HepG2 (cell line): ENCODE data around the gene KCNQ1OT1. TPM values are rescaled to one million over a fixed set of nuclear protein-coding genes. Genes with fewer than 3 reads are reported as not detected.

ENCODE experiments used
- ATAC-seq: fragments of 200-7000 bp; cut with Tn5 transposase; 3 replicates; pipeline ENCODE4 v1.9.1; 2020; ENCODE audit warnings: mild to moderate bottlenecking, moderate library complexity
- BruUV-seq: library from RNA; stranded (reverse); fragments of 400-500 nt; replicated peaks from 2 replicates; lab custom pipeline; 2021; lab: Mats Ljungman, UMichigan
- CTCF ChIA-PET: fragments of 300-600 bp; formaldehyde crosslinking; extraction: SDS; loops from one replicate; lab custom pipeline; 2021; ENCODE audit warnings: low total read pairs, inconsistent platforms, low intra/inter-chr PET ratio; lab: Yijun Ruan, JAX
- POLR2A ChIA-PET: fragments of 350-600 bp; sonication (Branson Sonifier 250); formaldehyde crosslinking; loops from one replicate; lab custom pipeline; 2020; ENCODE audit warnings: antibody characterized with exemption, inconsistent platforms; lab: Yijun Ruan, JAX
- DNase-seq: peaks from one replicate; pipeline ENCODE4 v3.0.0-alpha.2; 2015; ENCODE audit warnings: low spot score
- FAIRE-seq: peaks from 3 replicates; lab custom pipeline; 2011; peaks lifted over from hg19 to GRCh38; lab: Jason Lieb, UNC
- H2AFZ ChIP-seq: one replicate; pipeline ENCODE4 v1.6.1; 2011; ENCODE audit warnings: low read length, inconsistent platforms
- H3K27ac ChIP-seq: fragments of 300-600 bp; 3 replicates; pipeline ENCODE4 v1.8.0; 2011; ENCODE audit warnings: mixed run types, mild to moderate bottlenecking, mixed read lengths, low read length, inconsistent platforms; ENCODE audit not compliant: insufficient read depth; ENCODE audit errors: extremely low read length
- H3K27me3 ChIP-seq, 2 experiments: fragments of 200-600 bp in 1 of 2; 2 replicates in 1 of 2; 3 replicates in 1 of 2; pipeline versions ENCODE4 v1.6.0 to v1.8.0; 2011; ENCODE audit warnings: low read length in 2 of 2, mild to moderate bottlenecking in 2 of 2, moderate library complexity in 2 of 2, inconsistent platforms in 1 of 2; ENCODE audit not compliant: insufficient read depth in 2 of 2, control insufficient read depth in 1 of 2
- H3K36me3 ChIP-seq, 2 experiments: fragments of 200-600 bp in 1 of 2; replicated peaks in 1 of 2; 2 replicates in 1 of 2; 3 replicates in 1 of 2; pipeline versions ENCODE4 v1.5.1 to v1.8.0; 2011; ENCODE audit warnings: low read length in 2 of 2, inconsistent platforms in 1 of 2; ENCODE audit not compliant: insufficient read depth in 2 of 2, control insufficient read depth in 1 of 2
- H3K4me1 ChIP-seq: 2 replicates; pipeline ENCODE4 v1.5.1; 2012; ENCODE audit warnings: low read length, inconsistent platforms; ENCODE audit not compliant: insufficient read depth
- H3K4me2 ChIP-seq: 2 replicates; pipeline ENCODE4 v1.6.0; 2011; ENCODE audit warnings: low read depth, low read length, inconsistent platforms
- H3K4me3 ChIP-seq, 3 experiments: fragments of 200-600 bp in 1 of 3; sonication (generic), shearing (Covaris generic) in 1 of 3; replicated peaks in 1 of 3; 2 replicates each; pipeline ENCODE4 v1.5.1; 2011 to 2016; ENCODE audit warnings: low read length in 3 of 3, inconsistent platforms in 2 of 3, low read depth in 2 of 3, mild to moderate bottlenecking in 2 of 3, control low read depth in 1 of 3, mixed read lengths in 1 of 3; ENCODE audit not compliant: insufficient read depth in 1 of 3
- H3K79me2 ChIP-seq: one replicate; pipeline ENCODE4 v1.6.1; 2011; ENCODE audit warnings: low read length, inconsistent platforms; ENCODE audit not compliant: insufficient read depth
- H3K9ac ChIP-seq: 2 replicates; pipeline ENCODE4 v1.6.0; 2011; ENCODE audit warnings: mild to moderate bottlenecking, low read depth, low read length, inconsistent platforms; ENCODE audit not compliant: insufficient read depth
- H3K9me3 ChIP-seq: 2 replicates; pipeline ENCODE4 v1.5.1; 2012; ENCODE audit warnings: mild to moderate bottlenecking, low read length
- H4K20me1 ChIP-seq: 2 replicates; pipeline ENCODE4 v1.6.0; 2011; ENCODE audit warnings: inconsistent platforms, mild to moderate bottlenecking, low read length, moderate library complexity; ENCODE audit not compliant: insufficient read depth
- AGO2 ChIP-seq: fragments of 200-400 bp; formaldehyde crosslinking; optimal IDR thresholded peaks from 2 replicates; pipeline ENCODE3; 2017; ENCODE audit warnings: mild to moderate bottlenecking, low read depth, low read length, moderate library complexity
- DBP ChIP-seq: sonication (generic); formaldehyde crosslinking; IDR thresholded peaks from 2 replicates; pipeline ENCODE4 v1.4.0; 2020; ENCODE audit warnings: missing genetic modification reagents; ENCODE audit errors: not compliant biosample characterization
- FOSL2 ChIP-seq: sonication (generic); formaldehyde crosslinking; IDR thresholded peaks from 2 replicates; pipeline ENCODE4 v1.4.0; 2020; ENCODE audit warnings: missing genetic modification reagents
- POLR2A ChIP-seq, 2 experiments: IDR thresholded peaks; 2 replicates each; pipeline ENCODE4 v1.6.1; 2011; ENCODE audit warnings: low read depth in 2 of 2, low read length in 2 of 2, mild to moderate bottlenecking in 1 of 2, moderate library complexity in 1 of 2; ENCODE audit not compliant: insufficient read depth in 1 of 2
- POLR2G ChIP-seq: fragments of 200-400 bp; formaldehyde crosslinking; IDR thresholded peaks from 2 replicates; pipeline ENCODE4 v1.6.1; 2018; ENCODE audit warnings: mild to moderate bottlenecking, low read depth, low read length, moderate library complexity
- U2AF1 ChIP-seq: fragments of 200-400 bp; formaldehyde crosslinking; optimal IDR thresholded peaks from 2 replicates; pipeline ENCODE3; 2017; ENCODE audit warnings: mild to moderate bottlenecking, low read depth, low read length
- ZNF782 ChIP-seq: sonication (generic); formaldehyde crosslinking; IDR thresholded peaks from 2 replicates; pipeline ENCODE4 v1.4.0; 2020; ENCODE audit warnings: missing genetic modification reagents, mild to moderate bottlenecking, borderline replicate concordance
- WGBS: methylation state at CpG from one replicate; pipeline ENCODE4 v1.1.6; 2017; ENCODE audit warnings: low lambda C conversion rate; 5-methylcytosine and 5-hydroxymethylcytosine counted together
- in situ Hi-C: cut with HindIII; loops from 2 replicates; pipeline ENCODE4 v1.10.0; 2017; ENCODE audit warnings: low pct_unique_long_range_greater_than_20kb; ENCODE audit not compliant: extremely low pct_ligation_motif_present
- intact Hi-C: fragments of 100-400 bp; cut with micrococcal nuclease; formaldehyde crosslinking; loops from one replicate; pipeline ENCODE4 v1.10.0; 2022; ENCODE audit not compliant: unreplicated experiment
- polyA plus RNA-seq, 8 experiments: library from polyadenylated mRNA; depleted of rRNA in 3 of 8; stranded (reverse) in 7 of 8; unstranded in 1 of 8; fragments of >200 nt; fragmentation: Illumina TruSeq in 4 of 8; extraction: Trizol in 4 of 8; gene quantifications; 2 replicates each; pipeline versions ENCODE4 v1.2.1 to v1.2.3, GENCODE V29; 2011 to 2016; ENCODE audit warnings: low read depth in 4 of 8, missing spikeins in 1 of 8, mixed read lengths in 1 of 8; ENCODE audit not compliant: insufficient read depth in 1 of 8
- total RNA-seq, 5 experiments: library from RNA; depleted of rRNA; stranded (reverse); fragments of >200 nt; fragmentation: Illumina TruSeq; extraction: Trizol; gene quantifications; 2 replicates each; pipeline ENCODE4 v1.2.3, GENCODE V29; 2016; ENCODE audit warnings: low read depth in 1 of 5
- TF ChIP-seq, protein P1 (sequence below): sonication (generic); formaldehyde crosslinking; IDR thresholded peaks from 2 replicates; pipeline ENCODE4 v1.4.0; 2020; ENCODE audit warnings: mild to moderate bottlenecking, missing genetic modification reagents

Gene KCNQ1OT1
- total and polyA plus RNA-seq, 2 of the 13 experiments (the other 11 are each of a cell fraction or from before 2014, with no cell fraction given): 1.3 to 18.9 TPM

- TF ChIP-seq DBP (CRISPR knock-in tag) (no peak), POLR2G (peak; percentile 4; the same call in 1 of the 2 replicates), POLR2A (IDR thresholded peaks at IDR 0.05; ENCODE audit: insufficient read depth in 1 of 2, low read depth in 2 of 2, low read length in 2 of 2) (0 out of 4 replicates have a peak, but pooled peaks of 1 of the 2 experiments have one; percentile 26), ZNF782 (CRISPR knock-in tag) (no peak), FOSL2 (CRISPR knock-in tag) (no peak), AGO2 (peak; percentile 90)
- TF ChIP-seq, protein P1, sequence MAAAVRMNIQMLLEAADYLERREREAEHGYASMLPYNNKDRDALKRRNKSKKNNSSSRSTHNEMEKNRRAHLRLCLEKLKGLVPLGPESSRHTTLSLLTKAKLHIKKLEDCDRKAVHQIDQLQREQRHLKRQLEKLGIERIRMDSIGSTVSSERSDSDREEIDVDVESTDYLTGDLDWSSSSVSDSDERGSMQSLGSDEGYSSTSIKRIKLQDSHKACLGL (CRISPR knock-in tag): no peak
Measured at GRCh38 chr11:2666828-2667570, 32.8 kb downstream of the KCNQ1OT1 start (continued).

DNA sequence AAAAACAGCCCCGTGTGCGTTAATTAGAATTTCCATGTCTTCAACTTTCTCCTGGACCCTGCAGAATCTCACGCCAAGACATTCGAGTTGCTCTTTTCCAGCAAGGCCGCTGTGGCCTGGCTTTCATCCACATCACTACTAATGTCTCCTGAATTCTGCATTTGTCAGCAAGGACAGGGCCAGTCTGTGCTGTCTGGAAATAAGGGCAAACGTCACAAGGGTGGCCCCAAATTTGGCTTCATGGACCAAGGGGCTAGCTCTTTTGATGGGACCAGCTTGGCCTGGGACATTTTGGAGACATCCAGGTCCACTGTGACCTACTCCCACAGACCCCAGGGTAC is 33.4 kb downstream of the KCNQ1OT1 start:
- Histone ChIP-seq H3K36me3 (peaks cover 29 to 89% of the 10 kb centered on the region in 2 experiments), H3K4me3 (no peak overlapping the region), H3K9ac (no peak overlapping the region), H4K20me1 (peaks cover 97% of the 10 kb centered on the region), H3K27me3 (no peaks in the 10 kb centered on the region), H3K4me2 (no peak overlapping the region), H3K4me1 (peaks cover 87% of the 10 kb centered on the region), H3K9me3 (no peaks in the 10 kb centered on the region), H3K79me2 (peaks cover 67% of the 10 kb centered on the region), H3K27ac (no peak overlapping the region), H2AFZ (no peak overlapping the region)
- in situ Hi-C loops: loop anchor here (10.0 kb wide), 1 partner anchor 132 kb away; no protein-coding TSS in a partner anchor
- intact Hi-C loops: no loop called here
- DNase-seq (no peak), ATAC-seq (no peak), FAIRE-seq (no peak)
- TF ChIP-seq U2AF1 (no peak), POLR2A (IDR thresholded peaks at IDR 0.05; ENCODE audit: insufficient read depth in 1 of 2, low read depth in 2 of 2, low read length in 2 of 2) (0 out of 4 replicates have a peak, but pooled peaks of 1 of the 2 experiments have one; percentile 23), POLR2G (peak; percentile 2; the same call in 1 of the 2 replicates)
- ChIA-PET CTCF (no interaction called here), POLR2A (no interaction called here)
- no TSS peak for BruUV-seq
- WGBS: 96% methylated on average over 5 of the region's 6 CpGs
